Measurements from ENCODE around the gene LTBP1.
"Not testable (repeated sequence)": the region's sequence is repeated elsewhere in the genome, so short reads cannot be mapped to it uniquely, and the experiment has no call there.

LTBP1 gene

DNA sequence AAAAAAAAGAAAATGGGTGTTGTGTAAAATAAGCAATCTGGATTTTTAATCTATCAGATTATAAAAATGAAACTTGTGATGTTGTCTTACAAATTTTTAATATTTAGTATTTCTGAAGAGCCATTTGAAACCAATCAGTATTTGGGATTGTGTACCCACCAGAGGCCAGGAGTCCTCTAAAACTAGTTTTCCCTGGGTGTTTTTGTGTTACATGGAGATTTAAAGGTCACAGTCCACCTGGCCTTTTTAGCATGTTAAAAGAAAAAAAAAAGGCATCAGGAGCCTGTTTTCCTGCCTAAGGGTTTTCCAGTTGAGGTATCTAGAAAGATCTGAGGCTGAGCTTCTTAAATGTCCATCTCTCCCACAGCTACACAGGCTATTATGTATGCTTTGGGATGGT lies 221.7 kb downstream of the LTBP1 start:
- no peak for DNase-seq

DNA sequence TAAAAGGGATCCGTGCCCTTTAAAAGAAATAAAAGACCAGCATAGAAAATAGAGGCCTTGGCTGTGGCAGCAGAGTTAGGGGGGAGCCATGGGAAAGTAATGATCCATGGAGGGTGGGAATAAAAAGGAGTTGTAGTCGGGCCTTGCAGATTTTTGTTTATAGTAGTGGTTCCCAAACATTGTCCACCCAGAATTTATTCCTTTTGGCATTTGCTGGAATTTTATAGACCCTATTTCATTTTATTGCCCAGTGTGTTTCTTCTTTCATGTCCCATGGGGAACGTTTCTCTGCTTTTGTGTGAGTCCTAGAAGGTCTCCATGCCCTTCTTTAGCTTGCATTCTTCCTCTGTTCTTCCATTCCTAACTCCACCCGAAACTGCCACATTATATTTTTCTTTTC lies 222.2 kb downstream of the LTBP1 start:
- Histone ChIP-seq H3K4me1 (ENCODE audit: control insufficient read depth, insufficient read depth, low read depth, low read length) (no peaks in the 10 kb centered on the region), H3K9ac (ENCODE audit: low read length) (no peak overlapping the region), H2AFZ (ENCODE audit: low read depth, low read length) (no peak overlapping the region), H2BK5ac (ENCODE audit: low read depth, low read length, poor library complexity, severe bottlenecking) (no peak overlapping the region), H3K4me2 (ENCODE audit: low read length, poor library complexity, severe bottlenecking) (no peak overlapping the region), H2BK120ac (ENCODE audit: low read depth, low read length) (no peak overlapping the region), H3K4ac (ENCODE audit: low read depth in 1 of 2, low read length in 2 of 2) (no peak overlapping the region), H3K27me3 (ENCODE audit: control insufficient read depth in 1 of 2, insufficient read depth in 1 of 2, low read length in 2 of 2) (no peaks in the 10 kb centered on the region), H3K36me3 (ENCODE audit: control insufficient read depth in 1 of 2, insufficient read depth in 2 of 2, low read depth in 1 of 2, low read length in 2 of 2) (no peaks in the 10 kb centered on the region), H2BK12ac (ENCODE audit: low read length in 2 of 2) (no peak overlapping the region), H3K14ac (ENCODE audit: low read length in 2 of 2) (no peak overlapping the region), H3K79me1 (replicated peaks; ENCODE audit: low read length, poor library complexity, severe bottlenecking) (no peaks in the 10 kb centered on the region), H2AK5ac (ENCODE audit: low read length, severe bottlenecking) (no peak overlapping the region), H2BK15ac (ENCODE audit: low read depth, poor library complexity, severe bottlenecking) (no peak overlapping the region), H4K91ac (ENCODE audit: low read length) (no peak overlapping the region), H3K23ac (ENCODE audit: low read length in 2 of 2) (no peak overlapping the region), H3K18ac (ENCODE audit: low read depth in 1 of 2, low read length in 2 of 2) (no peak overlapping the region), H3K27ac (ENCODE audit: low read length, poor library complexity, severe bottlenecking) (no peak overlapping the region), H4K8ac (ENCODE audit: low read length) (no peak overlapping the region), H3K9me3 (ENCODE audit: control insufficient read depth, low read length) (no peaks in the 10 kb centered on the region), H3K4me3 (ENCODE audit: insufficient read depth in 1 of 2, low read depth in 1 of 2, low read length in 2 of 2) (no peak overlapping the region)
- 51% methylated on average over 2 of the region's 4 CpGs for WGBS
- DNase-seq = no peak

More for the DNA sequence above, 221.7 kb downstream of the LTBP1 start:
- H3K9me3 ChIP-seq (ENCODE audit: control insufficient read depth, low read length) = no peaks in the 10 kb centered on the region
- no peaks in the 10 kb centered on the region for H3K4me1 ChIP-seq (ENCODE audit: control insufficient read depth, insufficient read depth, low read depth, low read length)
- H3K4me2 ChIP-seq (ENCODE audit: low read length, poor library complexity, severe bottlenecking) = no peak overlapping the region
- H2BK15ac ChIP-seq (ENCODE audit: low read depth, poor library complexity, severe bottlenecking) = no peak overlapping the region
- no peak overlapping the region for H2AK5ac ChIP-seq (ENCODE audit: low read length, severe bottlenecking)
- no peak overlapping the region for H4K8ac ChIP-seq (ENCODE audit: low read length)
- no peak overlapping the region for H3K23ac ChIP-seq (ENCODE audit: low read length in 2 of 2)
- no peak overlapping the region for H2BK12ac ChIP-seq (ENCODE audit: low read length in 2 of 2)
- no peaks in the 10 kb centered on the region for H3K27me3 ChIP-seq (ENCODE audit: control insufficient read depth in 1 of 2, insufficient read depth in 1 of 2, low read length in 2 of 2)
- H2AFZ ChIP-seq (ENCODE audit: low read depth, low read length) = no peak overlapping the region
- peak overlapping the region in 1 of 2 experiments; percentile 9 for H3K18ac ChIP-seq (ENCODE audit: low read depth in 1 of 2, low read length in 2 of 2)
- no peaks in the 10 kb centered on the region for H3K79me1 ChIP-seq (replicated peaks; ENCODE audit: low read length, poor library complexity, severe bottlenecking)
- H3K27ac ChIP-seq (ENCODE audit: low read length, poor library complexity, severe bottlenecking) = no peak overlapping the region
- no peak overlapping the region for H3K9ac ChIP-seq (ENCODE audit: low read length)
- no peaks in the 10 kb centered on the region for H3K36me3 ChIP-seq (ENCODE audit: control insufficient read depth in 1 of 2, insufficient read depth in 2 of 2, low read depth in 1 of 2, low read length in 2 of 2)
- H2BK5ac ChIP-seq (ENCODE audit: low read depth, low read length, poor library complexity, severe bottlenecking) = no peak overlapping the region
- no peak overlapping the region for H3K14ac ChIP-seq (ENCODE audit: low read length in 2 of 2)
- H2BK120ac ChIP-seq (ENCODE audit: low read depth, low read length) = no peak overlapping the region
- no peak overlapping the region for H3K4me3 ChIP-seq (ENCODE audit: insufficient read depth in 1 of 2, low read depth in 1 of 2, low read length in 2 of 2)
- no peak overlapping the region for H3K4ac ChIP-seq (ENCODE audit: low read depth in 1 of 2, low read length in 2 of 2)
- no peak overlapping the region for H4K91ac ChIP-seq (ENCODE audit: low read length)

DNA sequence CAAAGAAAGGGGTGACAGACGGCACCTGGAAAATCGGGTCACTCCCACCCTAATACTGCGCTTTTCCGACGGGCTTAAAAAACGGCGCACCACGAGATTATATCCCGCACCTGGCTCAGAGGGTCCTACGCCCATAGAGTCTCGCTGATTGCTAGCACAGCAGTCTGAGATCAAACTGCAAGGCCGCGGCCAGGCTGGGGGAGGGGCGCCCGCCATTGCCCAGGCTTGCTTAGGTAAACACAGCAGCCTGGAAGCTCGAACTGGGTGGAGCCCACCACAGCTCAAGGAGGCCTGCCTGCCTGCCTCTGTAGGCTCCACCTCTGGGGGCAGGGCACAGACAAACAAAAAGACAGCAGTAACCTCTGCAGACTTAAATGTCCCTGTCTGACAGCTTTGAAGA lies 223.5 kb downstream of the LTBP1 start:
- not testable (repeated sequence) for H3K18ac ChIP-seq (ENCODE audit: low read depth in 1 of 2, low read length in 2 of 2); H2AFZ ChIP-seq (ENCODE audit: low read depth, low read length); H2BK12ac ChIP-seq (ENCODE audit: low read length in 2 of 2); H3K4ac ChIP-seq (ENCODE audit: low read depth in 1 of 2, low read length in 2 of 2); H3K4me3 ChIP-seq (ENCODE audit: insufficient read depth in 1 of 2, low read depth in 1 of 2, low read length in 2 of 2); DNase-seq; H3K4me1 ChIP-seq (ENCODE audit: control insufficient read depth, insufficient read depth, low read depth, low read length); H2BK120ac ChIP-seq (ENCODE audit: low read depth, low read length); H3K23ac ChIP-seq (ENCODE audit: low read length in 2 of 2); H3K27me3 ChIP-seq (ENCODE audit: control insufficient read depth in 1 of 2, insufficient read depth in 1 of 2, low read length in 2 of 2); H4K8ac ChIP-seq (ENCODE audit: low read length); H3K9me3 ChIP-seq (ENCODE audit: control insufficient read depth, low read length); H2BK5ac ChIP-seq (ENCODE audit: low read depth, low read length, poor library complexity, severe bottlenecking); H3K27ac ChIP-seq (ENCODE audit: low read length, poor library complexity, severe bottlenecking); H3K9ac ChIP-seq (ENCODE audit: low read length); H2AK5ac ChIP-seq (ENCODE audit: low read length, severe bottlenecking); H3K4me2 ChIP-seq (ENCODE audit: low read length, poor library complexity, severe bottlenecking); H2BK15ac ChIP-seq (ENCODE audit: low read depth, poor library complexity, severe bottlenecking); H4K91ac ChIP-seq (ENCODE audit: low read length); H3K36me3 ChIP-seq (ENCODE audit: control insufficient read depth in 1 of 2, insufficient read depth in 2 of 2, low read depth in 1 of 2, low read length in 2 of 2); H3K79me1 ChIP-seq (replicated peaks; ENCODE audit: low read length, poor library complexity, severe bottlenecking); H3K14ac ChIP-seq (ENCODE audit: low read length in 2 of 2)
- WGBS = 98% methylated on average over 13 of the region's 16 CpGs

DNA sequence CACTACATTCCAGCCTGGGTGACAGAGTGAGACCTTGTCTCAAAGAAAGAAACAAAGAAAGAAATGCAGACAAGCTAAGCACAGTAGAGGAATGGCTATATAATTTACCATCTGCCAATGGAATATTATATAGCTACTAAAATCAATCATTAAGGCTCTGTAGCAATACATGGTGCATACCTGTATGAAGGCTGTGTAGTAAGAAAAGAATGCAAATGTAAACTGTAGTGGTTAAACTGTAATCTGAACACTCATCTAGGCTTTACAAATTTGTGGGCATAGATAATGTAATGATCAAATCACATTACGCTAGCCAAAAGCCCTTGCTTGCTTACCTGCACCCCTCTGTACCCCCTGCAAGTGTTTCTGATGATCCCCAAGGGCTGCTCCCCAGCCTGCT lies 230.9 kb downstream of the LTBP1 start:
- Histone ChIP-seq H3K27ac (ENCODE audit: low read length, poor library complexity, severe bottlenecking) (no peak overlapping the region), H3K9me3 (ENCODE audit: control insufficient read depth, low read length) (no peaks in the 10 kb centered on the region), H3K27me3 (ENCODE audit: control insufficient read depth in 1 of 2, insufficient read depth in 1 of 2, low read length in 2 of 2) (no peaks in the 10 kb centered on the region), H3K14ac (ENCODE audit: low read length in 2 of 2) (no peak overlapping the region), H3K9ac (ENCODE audit: low read length) (no peak overlapping the region), H3K4me2 (ENCODE audit: low read length, poor library complexity, severe bottlenecking) (no peak overlapping the region), H3K18ac (ENCODE audit: low read depth in 1 of 2, low read length in 2 of 2) (no peak overlapping the region), H3K36me3 (ENCODE audit: control insufficient read depth in 1 of 2, insufficient read depth in 2 of 2, low read depth in 1 of 2, low read length in 2 of 2) (no peaks in the 10 kb centered on the region), H3K4me1 (ENCODE audit: control insufficient read depth, insufficient read depth, low read depth, low read length) (no peaks in the 10 kb centered on the region), H3K4ac (ENCODE audit: low read depth in 1 of 2, low read length in 2 of 2) (no peak overlapping the region), H2AFZ (ENCODE audit: low read depth, low read length) (no peak overlapping the region), H4K91ac (ENCODE audit: low read length) (no peak overlapping the region), H3K4me3 (ENCODE audit: insufficient read depth in 1 of 2, low read depth in 1 of 2, low read length in 2 of 2) (no peak overlapping the region), H2BK120ac (ENCODE audit: low read depth, low read length) (no peak overlapping the region), H2AK5ac (ENCODE audit: low read length, severe bottlenecking) (no peak overlapping the region), H2BK5ac (ENCODE audit: low read depth, low read length, poor library complexity, severe bottlenecking) (no peak overlapping the region), H2BK12ac (ENCODE audit: low read length in 2 of 2) (no peak overlapping the region), H4K8ac (ENCODE audit: low read length) (no peak overlapping the region), H3K79me1 (replicated peaks; ENCODE audit: low read length, poor library complexity, severe bottlenecking) (no peaks in the 10 kb centered on the region), H3K23ac (ENCODE audit: low read length in 2 of 2) (no peak overlapping the region), H2BK15ac (ENCODE audit: low read depth, poor library complexity, severe bottlenecking) (no peak overlapping the region)
- no CpG with 5 or more reads among the region's 1 CpG for whole genome bisulfite sequencing
- DNase-seq = no peak
